NCI-H460 (cell line): ENCODE measurements around the gene TEP1. TPM values are rescaled to one million over a fixed set of nuclear protein-coding genes. Genes with fewer than 3 reads are reported as not detected.
"Not testable (repeated sequence)": the region's sequence is repeated elsewhere in the genome, so short reads cannot be mapped to it uniquely, and the experiment has no call there.

Experiments
- DNase-seq: peaks from one replicate; pipeline ENCODE4 v3.0.0-alpha.2; 2016; ENCODE audit warnings: low read depth; ENCODE audit errors: extremely low read depth
- polyA plus RNA-seq: library from polyadenylated mRNA; depleted of rRNA; stranded (reverse); fragments of >200 nt; gene quantifications from 2 replicates; pipeline ENCODE4 v1.2.3, GENCODE V29; 2014; cell fraction: nucleus; rRNA removed
- total RNA-seq: library from RNA; depleted of rRNA; stranded (reverse); fragments of >200 nt; shearing (Covaris generic); gene quantifications from 2 replicates; pipeline ENCODE4 v1.2.3, GENCODE V29; 2014; rRNA removed

Gene TEP1
- 13.0 and 13.3 TPM in 2 replicates for total RNA-seq
- polyA plus RNA-seq: 25.4 and 34.3 TPM in 2 replicates

DNA sequence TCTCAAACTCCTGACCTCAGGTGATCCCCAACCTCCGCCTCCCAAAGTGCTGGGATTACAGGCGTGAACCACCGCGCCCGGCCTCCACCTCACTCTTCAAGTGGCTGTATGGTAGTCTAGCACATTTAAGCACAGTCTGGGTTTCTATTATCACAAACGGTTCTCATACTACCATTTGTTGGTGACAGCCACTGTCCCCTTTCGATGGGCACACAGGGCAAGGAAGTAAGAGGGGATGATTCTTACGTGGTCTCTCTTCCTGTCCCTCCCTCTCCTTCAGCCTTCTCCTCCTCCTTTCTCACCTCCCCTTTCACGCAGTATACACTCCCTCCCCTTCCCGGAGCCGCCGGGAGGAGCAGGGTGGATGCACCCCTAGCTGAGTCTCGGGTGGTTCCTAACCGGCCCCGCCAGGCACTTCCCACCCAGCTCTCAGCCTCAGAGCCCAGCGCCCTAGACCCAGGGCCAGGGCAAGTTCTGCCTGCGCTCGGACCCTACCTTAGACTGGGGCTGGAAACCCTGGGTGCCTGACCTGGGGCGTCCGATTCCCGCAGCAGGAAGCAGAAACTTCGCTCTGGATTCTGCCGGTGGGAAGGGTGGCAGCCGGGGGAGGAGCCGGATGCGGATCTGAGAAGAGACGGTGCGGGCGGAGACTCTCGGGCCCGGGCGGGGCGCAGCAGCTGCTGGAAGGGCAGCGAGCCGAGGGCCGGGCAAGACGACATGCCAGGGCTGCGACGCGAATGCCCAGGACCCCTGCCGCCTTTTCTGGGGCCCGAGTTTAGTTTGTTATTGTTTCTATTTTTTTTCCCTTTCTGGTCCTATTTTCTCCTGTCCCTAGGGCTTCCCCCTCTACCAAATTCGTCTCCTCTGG, at the start of gene TEP1:
Gene TEP1 (minus strand): TSS at position 626 of the 868 bp plus-strand sequence. CDS start 5,062 bp downstream, outside the sequence.
- peak; percentile 82 for DNase-seq

DNA sequence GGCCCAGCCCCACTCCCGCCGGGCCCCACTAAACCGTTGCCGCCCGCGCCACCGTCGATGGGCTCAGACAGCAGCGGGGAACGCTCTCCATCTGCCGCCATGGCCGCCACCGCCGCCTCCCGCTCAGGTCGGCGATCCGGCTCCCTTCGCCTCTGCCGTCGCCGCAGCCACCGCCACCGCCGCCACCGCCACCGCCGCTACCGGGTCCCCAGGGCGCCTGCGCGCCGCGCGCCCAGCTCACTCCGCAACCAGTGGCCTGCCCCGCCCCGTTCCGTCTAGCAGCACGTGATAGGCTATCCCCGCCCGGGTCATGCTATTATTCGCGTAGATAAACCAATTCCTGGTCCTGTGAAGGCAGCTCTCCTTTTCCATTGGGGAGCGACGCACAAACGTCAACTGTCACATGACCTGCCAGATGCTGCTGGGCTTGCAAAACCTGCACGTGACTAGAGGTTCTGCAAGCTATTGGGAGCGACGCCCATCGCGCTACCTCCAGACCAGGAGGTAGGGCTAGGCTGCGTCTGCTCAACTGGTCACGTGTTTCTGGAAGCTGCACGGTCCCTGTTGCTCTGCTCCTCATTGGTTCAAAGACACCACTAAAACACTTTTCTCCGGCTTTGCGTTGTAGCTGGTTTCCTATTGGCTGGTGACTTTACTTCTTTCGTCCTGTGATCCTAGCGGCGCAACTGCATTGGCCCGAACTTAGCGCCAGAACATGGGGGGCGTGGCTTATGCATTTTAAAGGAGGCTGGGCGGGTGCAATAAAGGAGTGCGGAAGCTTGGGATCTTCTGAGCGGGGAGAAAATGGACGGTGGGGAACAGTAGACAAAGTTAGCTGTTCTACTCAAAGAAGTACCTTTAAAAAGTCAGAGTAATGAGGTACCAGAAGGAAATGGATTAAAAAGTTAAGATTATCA, 48.2 kb upstream of the TEP1 start, which contains the start of gene PIP4P1:
Gene PIP4P1 (minus strand): TSS at position 210 of the 917 bp plus-strand sequence. CDS start 109 bp downstream, at position 101.
- peak; percentile 100 for DNase-seq

DNA sequence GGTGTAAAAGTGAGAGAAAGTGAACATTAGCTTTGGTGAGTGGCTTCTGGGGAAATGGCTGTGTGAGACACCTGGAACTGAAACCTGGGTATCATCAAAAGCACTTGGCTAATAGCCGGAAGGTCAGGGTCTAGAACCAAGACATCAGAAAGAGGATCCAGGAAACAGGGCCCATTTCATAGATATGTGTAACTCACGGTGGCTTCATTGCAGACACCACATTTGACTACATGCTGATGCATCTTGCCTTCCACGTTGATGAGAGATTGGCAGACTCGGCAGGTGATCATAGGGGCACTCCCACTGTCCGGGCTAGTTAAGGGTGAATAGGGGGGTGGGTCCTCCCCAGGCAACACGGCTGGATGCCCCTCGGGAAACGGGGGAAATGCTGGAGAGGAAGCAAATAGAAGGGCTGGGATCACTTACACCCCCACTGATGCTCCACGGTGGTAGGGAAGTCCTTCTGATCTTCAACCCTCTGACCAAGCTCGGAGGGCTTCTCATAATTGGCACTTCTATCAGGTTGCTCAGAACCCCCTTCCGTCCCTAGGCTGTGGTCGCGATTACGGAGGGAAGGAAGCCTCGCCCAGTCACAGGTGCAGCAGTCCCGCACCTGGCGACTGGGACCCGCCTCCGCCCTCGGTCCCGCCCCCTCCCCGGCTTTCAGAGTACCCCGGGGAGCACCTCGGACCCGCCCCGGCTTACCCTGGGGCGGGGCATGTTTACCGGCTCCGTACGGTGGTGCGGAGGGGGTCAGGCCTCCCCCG, 47.3 kb upstream of the TEP1 start:
- no peak for DNase-seq

DNA sequence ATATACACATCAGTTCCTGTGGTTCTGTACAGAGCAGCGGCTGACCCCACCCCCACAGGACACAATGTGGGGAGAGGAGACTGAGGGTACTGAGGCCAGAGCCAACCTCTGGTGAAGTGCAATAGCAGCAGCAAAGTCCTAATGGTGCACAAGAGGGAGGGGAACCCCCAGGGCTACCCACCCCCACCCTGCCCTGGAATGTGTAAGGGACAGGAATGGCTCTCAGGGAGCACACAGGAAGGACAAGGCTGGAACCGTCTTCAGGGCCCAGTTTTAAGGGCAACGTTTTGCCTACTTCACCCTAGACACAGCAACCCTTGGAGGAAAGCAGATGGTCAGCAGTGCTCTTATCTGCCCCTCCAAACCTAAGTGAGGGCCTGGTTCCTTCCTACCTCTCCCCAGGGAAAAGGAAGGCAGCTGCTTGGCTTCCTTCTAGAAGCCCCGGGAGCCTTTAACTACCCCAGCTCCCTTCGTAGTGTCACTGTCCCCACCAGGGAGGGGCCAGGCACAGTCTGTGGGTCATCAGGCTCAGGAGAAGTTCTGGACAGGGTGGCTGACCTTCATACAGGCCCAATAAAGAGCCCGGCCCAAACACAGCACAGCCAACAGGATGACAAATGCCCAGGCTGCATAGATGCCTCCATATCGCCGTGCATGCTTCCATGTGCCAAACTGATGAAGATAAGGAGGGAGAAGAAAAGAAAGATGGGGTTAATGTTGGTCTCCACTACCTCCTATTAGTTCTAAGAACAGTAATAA, 44.9 kb upstream of the TEP1 start:
- no peak for DNase-seq

DNA sequence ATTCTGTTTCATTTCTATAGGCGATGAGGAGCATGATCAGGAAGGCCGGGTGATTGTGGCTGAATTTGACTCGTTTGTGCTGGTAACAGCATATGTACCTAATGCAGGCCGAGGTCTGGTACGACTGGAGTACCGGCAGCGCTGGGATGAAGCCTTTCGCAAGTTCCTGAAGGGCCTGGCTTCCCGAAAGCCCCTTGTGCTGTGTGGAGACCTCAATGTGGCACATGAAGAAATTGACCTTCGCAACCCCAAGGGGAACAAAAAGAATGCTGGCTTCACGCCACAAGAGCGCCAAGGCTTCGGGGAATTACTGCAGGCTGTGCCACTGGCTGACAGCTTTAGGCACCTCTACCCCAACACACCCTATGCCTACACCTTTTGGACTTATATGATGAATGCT, 43.7 kb upstream of the TEP1 start:
- no peak for DNase-seq

DNA sequence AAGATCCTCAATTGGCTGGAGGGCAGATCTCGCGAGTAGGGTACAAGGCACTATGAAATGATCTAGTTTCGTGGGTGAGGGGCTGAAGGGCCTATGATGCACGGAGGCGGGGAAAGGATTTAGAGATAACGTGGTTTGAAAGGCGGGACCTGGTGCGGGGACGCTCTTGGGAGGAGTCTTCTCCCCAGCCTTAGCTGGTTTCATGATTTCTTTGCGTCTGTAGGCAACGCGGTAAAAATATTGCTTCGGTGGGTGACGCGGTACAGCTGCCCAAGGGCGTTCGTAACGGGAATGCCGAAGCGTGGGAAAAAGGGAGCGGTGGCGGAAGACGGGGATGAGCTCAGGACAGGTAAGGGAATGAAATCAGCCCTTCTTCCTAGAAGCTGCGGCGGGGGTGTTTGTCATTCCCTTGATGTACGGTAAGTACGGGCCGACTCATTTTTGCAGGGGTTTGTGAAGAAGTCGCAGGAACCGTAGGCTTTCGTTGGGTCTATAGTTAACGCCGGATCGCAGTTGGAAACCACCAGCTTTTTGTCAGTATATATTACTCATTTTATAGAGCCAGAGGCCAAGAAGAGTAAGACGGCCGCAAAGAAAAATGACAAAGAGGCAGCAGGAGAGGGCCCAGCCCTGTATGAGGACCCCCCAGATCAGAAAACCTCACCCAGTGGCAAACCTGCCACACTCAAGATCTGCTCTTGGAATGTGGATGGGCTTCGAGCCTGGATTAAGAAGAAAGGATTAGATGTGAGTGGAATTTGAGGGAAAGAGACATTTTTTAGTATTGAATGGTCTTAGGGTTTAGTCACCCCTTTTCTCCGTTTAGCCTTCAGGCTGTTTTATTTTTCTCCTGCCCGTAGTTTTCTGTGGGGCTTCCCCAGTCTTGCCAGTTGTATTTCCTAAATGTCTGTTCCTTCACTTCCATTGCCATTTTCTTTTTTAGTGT, 42.3 kb upstream of the TEP1 start:
- peak; percentile 67 for DNase-seq

DNA sequence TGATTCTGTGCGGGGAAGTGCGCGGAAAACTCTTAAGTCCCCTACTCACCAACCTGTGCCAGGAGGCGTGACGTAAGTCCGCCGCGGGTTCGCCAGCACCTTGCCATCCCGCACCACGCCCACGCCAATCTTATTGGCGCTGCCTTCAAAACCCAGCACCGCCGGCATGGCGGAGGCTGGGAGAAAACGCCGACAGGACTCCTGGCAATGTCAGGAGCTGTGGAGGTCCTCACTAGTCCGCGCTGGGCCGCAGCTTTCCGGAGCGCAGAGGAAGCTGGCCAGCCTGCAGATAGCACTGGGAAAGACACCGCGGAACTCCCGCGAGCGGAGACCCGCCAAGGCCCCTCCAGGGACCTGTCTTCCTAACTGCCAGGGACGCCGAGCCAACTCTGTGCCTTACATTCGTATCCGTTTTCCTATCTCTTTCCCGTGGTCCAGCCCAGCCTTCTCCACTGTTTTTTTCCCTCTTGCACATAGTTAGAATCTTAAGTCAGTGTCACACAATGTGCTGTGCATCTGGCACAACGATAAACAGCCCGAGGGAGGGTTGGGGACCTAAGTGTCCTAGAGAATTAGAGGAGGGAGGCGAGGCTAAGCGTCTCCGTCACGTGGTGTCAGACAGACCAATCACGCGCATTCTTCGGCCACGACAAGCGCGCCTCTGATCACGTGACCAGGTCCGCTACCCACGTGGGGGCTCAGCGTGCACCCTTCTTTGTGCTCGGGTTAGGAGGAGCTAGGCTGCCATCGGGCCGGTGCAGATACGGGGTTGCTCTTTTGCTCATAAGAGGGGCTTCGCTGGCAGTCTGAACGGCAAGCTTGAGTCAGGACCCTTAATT, 41.4 kb upstream of the TEP1 start, which contains the start of the genes APEX1 and OSGEP:
Gene APEX1 (plus strand): TSS at position 711 of the 839 bp plus-strand sequence. CDS start 420 bp downstream, outside the sequence.
Gene OSGEP (minus strand): TSS at position 297 of the 839 bp plus-strand sequence. CDS start 129 bp downstream, at position 168.
- DNase-seq: peak; percentile 99

DNA sequence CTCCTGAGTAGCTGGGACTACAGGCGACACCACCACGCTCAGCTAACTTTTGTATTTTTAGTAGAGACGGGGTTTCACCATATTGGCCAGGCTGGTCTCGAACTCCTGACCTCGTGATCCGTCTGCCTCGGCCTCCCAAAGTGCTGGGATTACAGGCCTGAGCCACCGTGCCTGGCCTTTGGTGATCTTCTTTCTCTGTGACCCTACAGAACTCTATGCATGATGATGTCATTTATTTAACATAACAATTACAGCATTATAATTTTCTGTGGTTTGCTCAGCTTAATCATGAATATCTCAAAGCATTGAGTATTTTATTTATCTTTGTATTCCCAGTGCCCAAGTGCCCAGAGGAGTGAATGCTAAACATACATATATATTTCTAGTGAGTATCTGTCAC, 39.5 kb upstream of the TEP1 start:
- DNase-seq: not testable (repeated sequence)

DNA sequence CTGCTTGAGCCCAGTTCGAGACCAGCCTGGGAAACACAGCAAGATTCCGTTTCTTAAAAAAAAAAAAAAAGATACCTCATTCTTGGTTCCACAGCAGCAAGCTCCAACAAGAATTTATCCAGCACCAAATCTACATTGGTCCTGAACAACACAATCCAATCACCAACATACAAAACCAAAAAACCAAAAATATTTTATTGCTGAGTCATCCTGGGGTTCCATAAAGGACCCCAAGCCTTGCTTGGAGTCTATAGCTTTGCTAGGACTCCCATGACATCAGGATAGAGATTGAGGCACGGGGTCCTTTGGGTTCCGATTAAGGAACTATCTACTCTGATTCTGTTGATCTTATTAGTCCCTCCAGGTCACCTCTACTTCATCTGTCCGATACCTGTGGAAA, 33.6 kb upstream of the TEP1 start:
- DNase-seq: no peak

DNA sequence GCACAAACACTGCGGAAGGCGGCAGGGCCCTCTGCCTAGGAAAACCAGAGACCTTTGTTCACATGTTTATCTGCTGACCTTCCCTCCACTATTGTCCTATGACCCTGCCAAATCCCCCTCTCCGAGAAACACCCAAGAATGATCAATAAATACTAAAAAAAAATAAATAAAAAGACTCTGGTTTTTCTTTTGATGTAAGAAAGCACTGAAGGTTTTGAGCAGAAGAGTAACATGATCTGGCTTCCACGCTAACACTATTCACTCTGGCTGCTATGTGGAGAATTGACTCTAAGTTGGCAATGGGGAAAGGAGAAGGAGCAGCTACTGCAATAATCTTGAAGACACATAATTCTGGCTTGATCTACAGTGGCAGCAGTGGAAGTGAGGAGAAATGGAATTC, 30.3 kb upstream of the TEP1 start:
- DNase-seq: not testable (repeated sequence)

DNA sequence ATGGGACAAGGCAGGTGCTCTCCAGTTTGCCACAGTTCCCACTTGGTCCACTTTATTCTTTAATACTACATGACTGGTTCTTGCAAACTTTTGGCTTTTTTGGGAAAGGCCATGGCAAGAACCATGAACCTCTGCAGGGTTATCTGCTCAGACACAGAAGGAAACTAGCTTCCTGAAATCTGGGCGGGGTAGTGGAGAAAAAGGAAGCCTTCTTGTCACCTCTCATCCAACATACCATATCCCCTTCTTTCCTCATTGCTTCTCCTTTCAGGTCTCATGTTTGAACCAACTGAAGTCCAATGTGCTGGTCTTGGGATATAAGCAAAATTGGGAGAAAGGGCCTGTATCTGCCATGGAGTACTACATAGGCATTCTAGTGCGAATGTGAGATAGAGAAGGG, 28.2 kb upstream of the TEP1 start:
- DNase-seq: no peak

DNA sequence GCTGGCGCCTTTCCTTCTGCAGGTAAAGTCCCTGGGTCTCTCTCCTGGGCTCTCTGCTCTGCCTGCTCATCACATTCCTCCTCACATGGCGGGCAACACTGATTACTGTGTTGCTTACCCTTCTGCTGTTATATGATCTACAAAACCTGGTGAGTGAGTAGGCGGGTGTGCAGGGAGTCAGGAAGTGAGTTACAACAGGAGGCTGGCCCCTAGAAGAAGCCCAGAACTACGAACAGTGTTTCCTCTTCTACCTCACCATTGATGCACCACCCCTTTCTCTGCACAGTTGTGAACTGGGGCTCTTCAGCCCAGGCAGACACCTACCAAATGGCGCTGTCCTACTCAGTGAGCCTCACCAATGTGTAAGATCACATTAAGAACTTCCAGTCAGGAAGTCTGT, 27.6 kb upstream of the TEP1 start:
- no peak for DNase-seq

DNA sequence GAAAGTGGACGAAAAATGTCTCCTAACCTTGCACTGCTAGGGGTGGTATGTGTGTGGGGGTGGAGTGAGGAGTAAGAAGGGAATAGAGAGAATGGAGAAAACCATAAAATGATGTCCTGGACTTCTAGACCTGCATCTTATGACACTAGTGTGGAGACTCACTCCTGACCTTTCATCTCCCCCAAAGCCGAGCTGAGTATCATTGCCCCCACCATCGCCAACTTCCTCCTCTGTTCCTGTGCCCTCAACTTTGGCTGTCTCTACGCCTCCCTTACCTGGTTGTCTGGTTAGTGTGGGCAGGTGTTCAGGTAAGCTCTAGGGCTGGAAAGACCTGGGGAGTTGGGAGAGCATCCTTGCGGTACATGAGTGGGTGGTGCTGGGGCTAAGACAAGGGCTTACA, 27.2 kb upstream of the TEP1 start:
- DNase-seq: no peak

DNA sequence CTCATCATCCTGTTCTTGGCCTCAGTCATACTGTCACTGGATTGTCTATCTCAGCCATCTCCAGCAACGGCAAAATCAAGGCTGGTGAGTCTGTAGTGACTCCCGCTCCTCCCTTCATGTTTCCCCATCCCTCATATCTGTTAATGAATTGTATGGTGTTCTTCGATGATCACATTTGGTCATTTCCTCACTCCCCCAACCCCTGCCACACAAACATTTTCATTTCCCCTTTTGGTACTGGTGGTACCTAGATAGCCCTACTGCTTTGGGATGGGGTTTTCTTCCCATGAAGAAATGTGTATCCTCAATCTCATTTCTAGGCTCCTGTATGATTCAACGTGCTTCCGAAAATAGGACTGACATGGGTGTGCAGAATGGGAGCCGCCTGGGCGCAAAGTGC, 25.4 kb upstream of the TEP1 start:
- no peak for DNase-seq

DNA sequence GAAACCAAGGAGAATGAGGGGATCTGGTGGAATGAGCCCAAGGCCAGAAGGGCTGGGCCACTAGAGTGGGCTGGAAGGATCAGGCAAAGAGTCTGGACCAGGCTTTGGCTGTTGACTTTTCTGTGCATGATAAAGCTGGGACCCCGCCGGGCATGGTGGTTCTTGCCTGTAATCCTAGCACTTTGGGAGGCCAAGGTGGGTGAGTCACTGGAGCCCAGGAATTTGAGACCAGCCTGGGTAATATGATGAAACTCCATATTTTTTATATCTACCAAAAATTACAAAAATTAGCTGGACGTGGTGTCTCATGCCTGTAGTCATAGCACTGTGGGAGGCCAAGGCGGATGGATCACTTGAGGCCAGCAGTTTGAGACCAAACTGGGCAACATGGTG, 23.1 kb upstream of the TEP1 start:
- DNase-seq: no peak

DNA sequence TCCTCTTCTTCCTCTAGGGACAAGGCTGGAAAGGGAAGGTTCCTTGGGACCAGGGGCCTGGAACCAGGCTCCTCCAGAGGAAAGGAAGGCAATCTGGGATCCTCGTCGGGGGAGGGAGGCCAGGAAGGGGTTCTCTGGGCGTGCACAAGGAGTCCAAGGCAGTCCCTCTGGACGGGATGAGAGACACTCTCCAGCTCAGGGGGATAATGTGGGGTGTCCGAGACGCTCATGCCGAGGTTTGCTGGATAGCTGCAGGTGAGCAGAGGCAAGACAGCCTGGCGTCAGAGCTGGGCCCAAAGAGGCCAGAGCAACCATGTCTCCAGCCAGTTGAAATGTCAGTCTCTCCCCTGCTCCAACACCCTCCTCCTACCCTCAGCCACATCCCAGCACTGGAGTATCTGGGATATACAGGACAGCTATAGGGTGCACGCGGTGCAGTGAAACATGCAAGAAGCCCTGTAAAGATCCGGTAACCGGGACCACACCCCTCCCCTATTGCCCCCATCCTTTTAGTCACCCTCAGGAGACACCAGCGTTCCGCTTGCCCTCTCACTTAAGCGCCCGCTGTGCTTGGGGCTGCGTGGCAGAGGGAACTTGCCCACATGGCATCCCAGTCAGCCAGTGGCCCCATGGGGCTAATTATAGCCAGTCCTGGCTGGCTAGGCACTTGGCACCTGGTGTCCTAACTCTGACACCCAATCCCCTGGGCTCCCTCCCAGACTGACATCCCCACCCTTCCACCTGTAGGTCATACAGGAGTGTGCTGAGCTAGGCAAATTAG, 22.5 kb upstream of the TEP1 start, which contains the start of gene KLHL33:
Gene KLHL33 (minus strand): TSS at position 585 of the 781 bp plus-strand sequence. CDS start 355 bp downstream, at position 230.
- DNase-seq: no peak
